Urinary bladder (tissue), 4 donors: ENCODE measurements around the gene LBR. TPM values are rescaled to one million over a fixed set of nuclear protein-coding genes. Genes with fewer than 3 reads are reported as not detected.
"Not testable (repeated sequence)": the region's sequence is repeated elsewhere in the genome, so short reads cannot be mapped to it uniquely, and the experiment has no call there.

Experiments used
- DNase-seq: peaks from one replicate; pipeline ENCODE4 v3.0.0-alpha.2; 2015; ENCODE audit errors: extremely low spot score
- H3K27ac ChIP-seq: one replicate; pipeline ENCODE4 v1.5.1; 2013; ENCODE audit warnings: low read depth, mild to moderate bottlenecking, moderate library complexity
- H3K36me3 ChIP-seq: one replicate; pipeline ENCODE4 v1.6.1; 2013; ENCODE audit warnings: mild to moderate bottlenecking, moderate library complexity; ENCODE audit not compliant: insufficient read depth
- H3K4me1 ChIP-seq: one replicate; pipeline ENCODE4 v1.6.1; 2013; ENCODE audit warnings: mild to moderate bottlenecking, moderate library complexity; ENCODE audit not compliant: insufficient read depth
- H3K4me3 ChIP-seq: one replicate; pipeline ENCODE4 v1.5.1; 2013; ENCODE audit warnings: low read depth, low read length
- WGBS: extraction: QIAGEN DNeasy Blood & Tissue Kit; methylation state at CpG from one replicate; pipeline ENCODE4 v1.1.7; 2013; 5-methylcytosine and 5-hydroxymethylcytosine counted together
- polyA plus RNA-seq: library from polyadenylated mRNA; stranded (reverse); fragments of 200-250 nt; gene quantifications from one replicate; pipeline ENCODE4 v1.2.3, GENCODE V29; 2013
- total RNA-seq: library from RNA; depleted of rRNA; stranded (reverse); fragments of >200 nt; gene quantifications from one replicate; pipeline ENCODE4 v1.2.3, GENCODE V29; 2014
- donor health status: healthy with polysubstance abuse.
- donor health status: healthy.

The LBR gene
- total RNA-seq, result 128 TPM
- polyA plus RNA-seq, result 62.0 TPM

GRCh38 chr1:225427235-225428067 is at the start of gene LBR:
Gene LBR (minus strand): TSS chr1:225428038. CDS start chr1:225424075, 3,963 bp downstream.
- peak within 1 kb of the TSS; percentile 95 for H3K27ac ChIP-seq
- DNase-seq, result no peak
- H3K4me3 ChIP-seq, result peak within 1 kb of the TSS; percentile 97
- no peaks in the 10 kb centered on the region for H3K36me3 ChIP-seq
- under 1% methylated on average over 94 of the region's 94 CpGs for WGBS
- H3K4me1 ChIP-seq, result peaks cover 2% of the 10 kb centered on the region

- 84% methylated on average over 6 of the region's 6 CpGs for WGBS
- H3K4me1 ChIP-seq, result no peaks in the 10 kb centered on the region
Observed at GRCh38 chr1:225477296-225477911, 49.6 kb upstream of the LBR start.

GRCh38 chr1:225476538-225476988 is 48.7 kb upstream of the LBR start:
- H3K4me1 ChIP-seq, result no peaks in the 10 kb centered on the region
- H3K36me3 ChIP-seq, result no peaks in the 10 kb centered on the region
- 71% methylated on average over 5 of the region's 5 CpGs for WGBS
- H3K4me3 ChIP-seq, result no peak overlapping the region
- DNase-seq, result no peak
- no peak overlapping the region for H3K27ac ChIP-seq

More at GRCh38 chr1:225477296-225477911, 49.6 kb upstream of the LBR start:
- Histone ChIP-seq H3K36me3 (no peaks in the 10 kb centered on the region), H3K27ac (no peak overlapping the region), H3K4me3 (no peak overlapping the region)
- DNase-seq, result no peak

- Histone ChIP-seq H3K36me3 (no peaks in the 10 kb centered on the region), H3K4me1 (no peaks in the 10 kb centered on the region), H3K4me3 (no peak overlapping the region), H3K27ac (no peak overlapping the region)
- WGBS, result 96% methylated on average over 7 of the region's 7 CpGs
- DNase-seq, result no peak
Observed at GRCh38 chr1:225476100-225476511, 48.3 kb upstream of the LBR start.

DNA sequence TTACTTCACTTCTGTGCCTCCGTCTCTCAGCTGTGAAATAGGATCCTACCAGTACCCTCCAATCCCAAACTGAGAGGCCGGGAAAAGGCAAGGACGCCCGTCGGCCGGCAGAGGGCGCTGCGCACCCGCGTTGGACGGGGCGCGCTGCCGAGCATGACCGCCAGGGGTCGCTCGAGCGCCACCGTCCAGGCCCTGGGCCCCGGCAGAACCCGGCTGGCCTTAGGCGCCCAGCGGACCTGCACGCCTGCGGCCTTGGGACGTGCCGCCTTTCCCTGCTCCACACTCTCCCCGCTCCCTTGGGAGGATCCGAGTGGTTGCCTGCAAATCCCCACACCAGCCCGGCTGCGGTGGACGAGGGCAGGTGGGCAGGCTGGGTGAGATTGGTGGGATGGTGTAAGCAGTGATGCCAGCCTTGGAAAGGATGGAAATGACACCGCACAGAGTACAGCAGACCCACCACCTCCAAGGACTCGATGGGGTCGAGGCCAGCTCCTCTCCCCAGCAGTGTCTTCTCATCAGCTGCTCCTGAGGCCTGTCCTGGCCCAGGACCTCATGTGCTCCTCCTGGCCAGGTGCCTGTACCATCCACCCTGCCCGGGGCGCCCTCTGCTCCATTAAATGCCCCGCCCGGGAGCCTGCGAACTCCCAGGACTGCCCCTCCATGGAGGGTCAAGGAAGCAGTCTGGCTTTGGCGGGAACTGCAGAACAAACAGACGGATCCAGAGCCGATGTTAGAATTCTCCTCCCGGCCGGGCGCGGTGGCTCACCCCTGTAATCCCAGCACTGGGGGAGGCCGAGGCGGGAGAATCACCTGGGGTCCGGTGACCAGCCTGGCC is 47.4 kb upstream of the LBR start:
- WGBS, result 26% methylated on average over 50 of the region's 50 CpGs
- peak; percentile 45 for DNase-seq
- H3K4me1 ChIP-seq, result no peaks in the 10 kb centered on the region

DNA sequence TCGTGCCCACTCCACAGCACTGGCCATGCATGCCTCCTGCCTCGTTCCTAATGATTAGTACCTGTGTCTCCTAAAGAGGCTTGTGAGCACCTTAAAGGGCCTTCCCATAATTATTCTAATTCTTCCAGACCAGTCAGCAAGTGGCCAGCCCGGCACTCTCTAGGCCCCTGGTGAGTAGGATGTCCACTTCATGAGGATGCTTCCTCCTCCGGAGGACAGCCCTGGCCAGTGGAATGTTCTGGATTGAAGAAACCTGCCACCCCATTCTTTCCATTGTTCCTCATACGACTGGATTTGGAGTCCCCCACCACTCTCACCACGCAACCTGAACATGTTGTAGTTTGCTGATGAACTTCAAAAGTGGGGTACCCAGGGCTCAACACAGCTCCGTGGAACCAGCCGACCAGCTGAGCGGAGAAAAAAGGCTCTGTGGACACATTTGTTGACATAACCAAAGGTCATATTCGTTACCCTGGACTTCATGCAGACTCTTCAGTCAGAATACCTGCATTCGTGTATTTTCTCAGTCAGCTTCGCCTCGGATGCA is 46.7 kb upstream of the LBR start:
- Histone ChIP-seq H3K36me3 (no peaks in the 10 kb centered on the region), H3K4me3 (no peak overlapping the region), H3K4me1 (no peaks in the 10 kb centered on the region), H3K27ac (no peak overlapping the region)
- WGBS, result 47% methylated on average over 13 of the region's 13 CpGs
- no peak for DNase-seq

More for the DNA sequence above, 47.4 kb upstream of the LBR start:
- H3K36me3 ChIP-seq, result no peaks in the 10 kb centered on the region
- H3K4me3 ChIP-seq, result no peak overlapping the region
- H3K27ac ChIP-seq, result no peak overlapping the region

- H3K4me1 ChIP-seq, H3K4me3 ChIP-seq, H3K27ac ChIP-seq, H3K36me3 ChIP-seq, DNase-seq: not testable (repeated sequence)
- 96% methylated on average over 26 of the region's 26 CpGs for WGBS
Observed at GRCh38 chr1:225473676-225474438, 46.0 kb upstream of the LBR start.

DNA sequence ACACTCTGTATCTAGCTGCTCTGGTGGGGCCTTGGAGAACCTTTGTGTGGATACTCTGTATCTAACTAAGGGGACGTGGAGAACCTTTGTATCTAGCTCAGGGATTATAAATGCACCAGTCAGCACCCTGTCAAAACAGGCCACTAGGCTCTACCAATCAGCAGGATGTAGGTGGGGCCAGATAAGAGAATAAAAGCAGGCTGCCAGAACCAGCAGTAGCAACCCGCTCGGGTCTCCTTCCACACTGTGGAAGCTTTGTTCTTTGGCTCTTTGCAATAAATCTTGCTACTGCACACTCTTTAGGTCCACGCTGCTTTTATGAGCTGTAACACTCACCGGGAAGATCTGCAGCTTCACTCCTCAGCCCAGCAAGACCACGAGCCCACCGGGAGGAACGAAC is 45.4 kb upstream of the LBR start:
- 44% methylated on average over 8 of the region's 8 CpGs for WGBS
- not testable (repeated sequence) for H3K36me3 ChIP-seq, H3K4me1 ChIP-seq, H3K27ac ChIP-seq, H3K4me3 ChIP-seq, DNase-seq

DNA sequence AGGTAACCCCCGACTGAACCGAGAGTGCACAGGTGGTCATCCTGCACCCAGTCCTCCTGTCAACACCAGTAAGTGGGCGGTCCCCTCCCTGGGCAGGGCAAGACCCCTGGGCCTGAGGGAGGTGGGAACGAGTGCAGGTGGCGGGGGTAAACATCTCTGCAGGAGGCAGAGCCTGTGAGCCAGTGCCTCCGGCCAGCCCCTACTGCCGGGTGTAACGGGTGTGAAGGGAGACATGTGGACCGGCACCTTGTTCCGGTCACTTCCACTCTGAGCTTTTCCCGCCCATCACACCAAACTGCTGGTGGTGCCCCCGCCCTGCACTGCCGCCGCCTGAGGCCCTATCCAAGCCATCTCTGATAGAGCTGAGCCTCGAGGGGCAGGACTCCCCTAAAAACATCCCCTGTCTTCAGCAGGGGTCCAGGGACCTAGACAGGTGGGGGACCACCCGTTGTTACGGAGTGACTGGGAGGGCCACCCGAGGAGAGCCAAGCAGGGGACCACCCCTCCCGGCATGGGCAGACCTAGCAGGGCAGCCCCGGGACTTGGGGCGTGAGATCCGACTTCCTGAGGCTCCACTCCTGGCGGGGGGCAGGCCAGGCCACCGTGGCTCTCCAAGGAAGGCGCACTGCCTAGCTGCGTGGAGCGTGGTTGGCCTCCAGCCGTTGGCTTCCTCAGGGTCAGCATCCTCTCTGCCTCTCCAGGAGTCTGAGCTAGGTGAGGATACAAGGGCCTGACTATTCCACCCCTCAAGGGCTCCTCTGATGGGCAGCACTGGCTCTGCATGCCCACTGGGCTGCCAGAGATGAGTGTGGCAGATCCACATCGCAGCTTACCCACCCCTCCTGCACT is 43.8 kb upstream of the LBR start:
- DNase-seq, result no peak
- 85% methylated on average over 29 of the region's 29 CpGs for whole genome bisulfite sequencing
- no peak overlapping the region for H3K27ac ChIP-seq
- H3K4me1 ChIP-seq, result no peaks in the 10 kb centered on the region
- no peak overlapping the region for H3K4me3 ChIP-seq
- H3K36me3 ChIP-seq, result no peaks in the 10 kb centered on the region

- no peak for DNase-seq
- Histone ChIP-seq H3K4me3 (no peak overlapping the region), H3K4me1 (no peaks in the 10 kb centered on the region), H3K27ac (no peak overlapping the region), H3K36me3 (no peaks in the 10 kb centered on the region)
- WGBS, result 77% methylated on average over 8 of the region's 8 CpGs
Observed at GRCh38 chr1:225471109-225471452, 43.2 kb upstream of the LBR start.

DNA sequence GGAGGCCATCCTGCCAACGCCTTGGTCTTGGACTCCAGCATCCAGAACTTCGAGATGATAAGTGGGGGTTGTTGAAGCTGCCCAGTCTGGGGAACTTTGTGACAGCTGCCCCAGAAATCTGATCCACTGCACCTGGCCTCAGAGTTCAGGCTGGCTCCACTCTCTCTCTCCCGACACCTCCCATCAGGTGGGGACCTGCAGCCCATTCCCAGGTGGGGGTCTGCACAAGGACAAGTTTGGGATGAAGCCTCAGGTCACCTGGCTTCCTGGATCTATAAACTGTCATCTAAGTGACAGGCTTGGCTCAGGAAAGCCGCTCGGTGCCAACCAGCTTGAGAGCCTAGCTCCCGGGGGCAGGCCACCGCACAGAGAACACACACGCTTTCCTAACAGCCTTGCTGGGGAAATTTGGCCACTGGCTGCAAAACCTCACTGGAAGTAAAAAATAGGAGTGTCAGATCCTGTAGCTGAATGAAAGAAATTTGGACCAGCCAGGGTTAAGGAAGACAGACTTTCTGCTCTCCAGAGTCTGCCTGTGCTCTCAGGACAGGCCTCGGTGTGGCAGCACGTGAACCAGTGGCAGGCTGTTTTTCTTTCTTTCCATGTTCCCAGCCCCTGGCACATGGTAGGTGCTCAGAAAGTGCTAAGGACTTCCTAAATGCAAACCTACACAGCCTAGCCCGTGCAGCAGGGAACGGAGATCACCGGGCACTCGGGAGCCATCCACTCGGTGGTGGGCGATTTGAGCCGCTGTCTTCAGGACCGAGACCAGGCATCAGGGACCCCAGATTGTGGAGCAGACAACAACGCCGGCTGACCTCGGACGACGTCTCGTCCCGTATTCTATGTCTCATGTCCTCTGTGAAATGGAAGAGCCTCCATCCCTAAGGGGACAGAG is 42.6 kb upstream of the LBR start:
- no peak for DNase-seq
- Histone ChIP-seq H3K36me3 (no peaks in the 10 kb centered on the region), H3K4me1 (no peaks in the 10 kb centered on the region), H3K27ac (no peak overlapping the region), H3K4me3 (no peak overlapping the region)
- whole genome bisulfite sequencing, result 78% methylated on average over 25 of the region's 25 CpGs
